ENCODE measurements around the gene FDX2.

- TF ChIP-seq CTCF (IDR thresholded peaks at IDR 0.05) = no peak
- TF ChIP-seq EZH2 (IDR thresholded peaks at IDR 0.05; ENCODE audit: borderline replicate concordance, insufficient read depth, low read depth, low read length, poor library complexity, severe bottlenecking) = no peak
These were observed 23.1 kb upstream of the FDX2 start for GRCh38 chr19:10338940-10339339.

Data from B cell (primary cell).